Chondrocyte (in vitro differentiated cells): Measurements from ENCODE around the gene TUBGCP4. TPM values are rescaled to one million over a fixed set of nuclear protein-coding genes. Genes with fewer than 3 reads are reported as not detected.

Experiments used
- DNase-seq: peaks from one replicate; pipeline ENCODE4 v3.0.0; 2021; ENCODE audit warnings: mixed read lengths, low spot score
- H3K27ac Mint-ChIP-seq: one replicate; pipeline ENCODE4 v1.8.0; 2021; ENCODE audit warnings: mild to moderate bottlenecking, moderate library complexity, mixed read lengths; ENCODE audit not compliant: unreplicated experiment
- H3K27me3 Mint-ChIP-seq: 2 replicates; pipeline ENCODE4 v1.8.0; 2021; ENCODE audit warnings: low read depth, mixed read lengths
- H3K36me3 Mint-ChIP-seq: 2 replicates; pipeline ENCODE4 v1.8.0; 2021; ENCODE audit warnings: low read depth, mixed read lengths
- H3K4me1 Mint-ChIP-seq: 2 replicates; pipeline ENCODE4 v1.8.0; 2021; ENCODE audit warnings: low read depth, mild to moderate bottlenecking, mixed read lengths
- H3K4me3 Mint-ChIP-seq: one replicate; pipeline ENCODE4 v1.8.0; 2021; ENCODE audit warnings: mild to moderate bottlenecking, moderate library complexity, mixed read lengths; ENCODE audit not compliant: unreplicated experiment
- H3K9me3 Mint-ChIP-seq: 2 replicates; pipeline ENCODE4 v1.8.0; 2021; ENCODE audit warnings: low read depth, mixed read lengths
- long read RNA-seq: library from polyadenylated mRNA; stranded (forward); transcript quantifications from one replicate; pipeline ENCODE4 v2.0.0, GENCODE V29; 2021
- total RNA-seq: library from RNA; stranded (reverse); gene quantifications from 3 replicates; pipeline ENCODE4 v1.2.1, GENCODE V29; 2021
- TF ChIP-seq, protein P1 (sequence below): fragments of 200-600 bp; sonication (generic); IDR thresholded peaks from 2 replicates; pipeline ENCODE4 v1.5.0; 2021; ENCODE audit warnings: antibody characterized with exemption, mild to moderate bottlenecking, moderate library complexity

The TUBGCP4 gene
- total RNA-seq = 11.1 to 16.1 TPM (median 11.7 TPM) in 3 replicates
- long read RNA-seq, full-length matches to known transcripts = 17 of 28 reads
- long read RNA-seq, partial matches to known transcripts = 0 of 28 reads
- long read RNA-seq, other reads (novel, unspliced or antisense) = 11 of 28 reads

DNA sequence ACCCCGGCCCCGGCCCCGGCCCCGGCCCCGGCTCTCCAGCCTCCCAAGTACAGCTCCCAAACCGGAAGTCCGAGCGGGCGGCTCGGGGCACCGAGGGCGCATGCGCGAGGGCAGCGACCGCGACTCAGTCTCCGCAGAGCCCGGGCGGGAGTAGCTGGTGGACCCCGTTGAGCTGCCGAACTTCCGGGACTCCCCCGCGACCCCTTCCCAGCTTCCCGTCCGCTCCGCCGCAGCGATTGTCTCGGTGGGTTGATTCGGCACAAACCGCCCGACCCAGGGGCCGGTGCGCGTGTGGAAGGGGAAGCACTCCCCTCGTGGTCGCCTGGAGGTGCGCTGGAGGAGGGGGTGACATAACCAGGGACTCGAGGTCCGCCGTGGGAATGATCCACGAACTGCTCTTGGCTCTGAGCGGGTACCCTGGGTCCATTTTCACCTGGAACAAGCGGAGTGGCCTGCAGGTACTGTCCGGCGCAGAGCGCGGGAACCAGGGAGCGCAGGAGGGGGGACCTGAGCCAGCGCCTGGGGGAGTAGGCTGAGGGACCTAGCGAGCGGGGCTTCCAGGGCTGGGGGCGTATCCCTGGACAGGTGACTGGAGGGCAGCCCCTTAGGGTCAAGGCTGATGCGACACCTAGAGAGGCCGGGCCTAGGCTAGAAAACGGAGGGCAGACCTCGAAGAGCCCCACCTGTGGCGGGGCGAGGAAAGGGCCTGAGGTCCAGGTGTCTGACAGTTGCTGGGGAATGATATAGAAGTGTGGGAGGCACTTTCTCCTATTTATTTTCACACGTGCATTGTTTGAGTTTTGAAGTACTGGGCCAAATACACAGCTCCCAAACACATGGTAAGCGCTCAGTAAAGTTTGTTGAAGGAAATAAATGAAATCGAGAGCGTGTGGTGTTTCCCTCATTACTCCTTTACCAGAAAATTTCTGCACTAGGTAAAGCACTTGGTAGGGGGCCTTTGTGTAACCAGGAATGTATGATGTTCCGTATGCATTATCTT, at the start of gene TUBGCP4, which contains the start of gene ZSCAN29:
TUBGCP4 (plus strand) TSS at position 127 of the 1,000 bp plus-strand sequence; CDS start at position 381, 254 bp downstream.
ZSCAN29 (minus strand) TSS at position 69 of the 1,000 bp plus-strand sequence. CDS start 1,130 bp downstream, outside the sequence.
- Mint-ChIP-seq H3K36me3 (peaks cover 17% of the 10 kb centered on the region), H3K27ac (peak within 1 kb of the TSS; percentile 68), H3K27me3 (no peaks in the 10 kb centered on the region), H3K4me3 (peak within 1 kb of the TSS; percentile 89), H3K9me3 (peaks cover 8% of the 10 kb centered on the region), H3K4me1 (peaks cover 47% of the 10 kb centered on the region)
- TF ChIP-seq, protein P1, sequence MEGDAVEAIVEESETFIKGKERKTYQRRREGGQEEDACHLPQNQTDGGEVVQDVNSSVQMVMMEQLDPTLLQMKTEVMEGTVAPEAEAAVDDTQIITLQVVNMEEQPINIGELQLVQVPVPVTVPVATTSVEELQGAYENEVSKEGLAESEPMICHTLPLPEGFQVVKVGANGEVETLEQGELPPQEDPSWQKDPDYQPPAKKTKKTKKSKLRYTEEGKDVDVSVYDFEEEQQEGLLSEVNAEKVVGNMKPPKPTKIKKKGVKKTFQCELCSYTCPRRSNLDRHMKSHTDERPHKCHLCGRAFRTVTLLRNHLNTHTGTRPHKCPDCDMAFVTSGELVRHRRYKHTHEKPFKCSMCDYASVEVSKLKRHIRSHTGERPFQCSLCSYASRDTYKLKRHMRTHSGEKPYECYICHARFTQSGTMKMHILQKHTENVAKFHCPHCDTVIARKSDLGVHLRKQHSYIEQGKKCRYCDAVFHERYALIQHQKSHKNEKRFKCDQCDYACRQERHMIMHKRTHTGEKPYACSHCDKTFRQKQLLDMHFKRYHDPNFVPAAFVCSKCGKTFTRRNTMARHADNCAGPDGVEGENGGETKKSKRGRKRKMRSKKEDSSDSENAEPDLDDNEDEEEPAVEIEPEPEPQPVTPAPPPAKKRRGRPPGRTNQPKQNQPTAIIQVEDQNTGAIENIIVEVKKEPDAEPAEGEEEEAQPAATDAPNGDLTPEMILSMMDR = peak; percentile 68
- no peak for DNase-seq

- no peak for DNase-seq
- H3K27ac Mint-ChIP-seq = no peak overlapping the region
- H3K27me3 Mint-ChIP-seq = peaks cover 11% of the 10 kb centered on the region
- peaks cover 1% of the 10 kb centered on the region for H3K36me3 Mint-ChIP-seq
- no peak overlapping the region for H3K4me3 Mint-ChIP-seq
- no peaks in the 10 kb centered on the region for H3K9me3 Mint-ChIP-seq
- peaks cover 10% of the 10 kb centered on the region for H3K4me1 Mint-ChIP-seq
- TF ChIP-seq, protein P1 = no peak
These were observed 45.7 kb upstream of the TUBGCP4 start for GRCh38 chr15:43325039-43325684.

DNA sequence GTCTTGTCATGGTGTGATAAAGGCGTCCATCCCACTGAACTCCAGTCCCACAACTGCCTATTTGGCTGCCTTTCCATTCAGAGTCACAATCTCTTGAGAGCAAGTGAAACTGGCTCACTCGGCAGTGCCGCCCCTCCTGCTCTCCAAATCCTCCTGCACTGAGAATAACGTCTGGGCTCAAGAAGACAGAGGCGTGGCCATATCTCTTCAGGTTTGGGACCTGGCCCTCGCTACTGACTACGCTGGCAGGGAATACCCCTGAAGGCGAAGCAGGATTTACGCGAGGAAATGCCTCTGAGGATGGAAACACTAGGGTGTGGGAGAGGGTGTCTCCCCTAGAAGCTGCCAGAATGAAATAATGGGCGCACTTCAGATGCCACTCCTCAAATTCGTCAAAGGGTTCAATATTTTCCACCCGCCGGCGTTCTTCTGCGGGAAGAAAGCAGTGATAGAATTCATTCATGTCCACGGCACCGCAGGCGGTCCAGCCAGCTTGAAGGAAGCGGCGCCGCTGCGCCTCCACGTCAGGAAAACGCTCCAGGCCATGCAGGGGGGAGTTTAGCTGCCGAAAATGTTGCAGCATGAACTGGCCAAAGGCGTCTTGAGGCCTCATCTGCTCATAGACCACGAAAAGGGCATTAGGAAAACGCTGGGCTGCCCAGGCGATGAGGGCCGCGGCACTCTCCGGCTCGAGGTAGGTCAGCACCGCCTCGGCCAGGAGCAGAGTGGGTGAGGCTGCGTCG, 41.5 kb upstream of the TUBGCP4 start:
- Mint-ChIP-seq H3K4me1 (peaks cover 21% of the 10 kb centered on the region), H3K27me3 (no peaks in the 10 kb centered on the region), H3K36me3 (peaks cover 6% of the 10 kb centered on the region)

GRCh38 chr15:43329960-43330779, 40.7 kb upstream of the TUBGCP4 start, which contains the start of gene LCMT2:
Gene LCMT2, minus strand, starts transcription at chr15:43330573. Its CDS starts 84 bp downstream, at chr15:43330489.
- peak; percentile 92 for DNase-seq
- H3K36me3 Mint-ChIP-seq = peaks cover 8% of the 10 kb centered on the region
- peak within 1 kb of the TSS; percentile 90 for H3K4me3 Mint-ChIP-seq
- H3K9me3 Mint-ChIP-seq = no peaks in the 10 kb centered on the region
- no peaks in the 10 kb centered on the region for H3K27me3 Mint-ChIP-seq
- peaks cover 21% of the 10 kb centered on the region for H3K4me1 Mint-ChIP-seq
- TF ChIP-seq, protein P1 = peak; percentile 21
- peak within 1 kb of the TSS; percentile 97 for H3K27ac Mint-ChIP-seq

More for the DNA sequence above, 41.5 kb upstream of the TUBGCP4 start:
- peak overlapping the region; percentile 97 for H3K27ac Mint-ChIP-seq
- H3K4me3 Mint-ChIP-seq = peak overlapping the region; percentile 90
- TF ChIP-seq, protein P1 = no peak
- no peaks in the 10 kb centered on the region for H3K9me3 Mint-ChIP-seq
- no peak for DNase-seq
